C4-2B (cell line): ENCODE results near the gene FAM169A.

Experiments
- H3K27ac ChIP-seq: fragments of 450-650 bp; 2 replicates; pipeline ENCODE4 v1.5.1; 2017
- CTCF ChIP-seq: fragments of 450-650 bp; conservative IDR thresholded peaks from 2 replicates; pipeline ENCODE4 v1.5.1; 2017; ENCODE audit warnings: mild to moderate bottlenecking
- ZFX ChIP-seq: fragments of 450-650 bp; IDR thresholded peaks from 2 replicates; pipeline ENCODE4 v1.6.1; 2017

Gene FAM169A

GRCh38 chr5:74837115-74837514 lies 29.1 kb downstream of the FAM169A start:
- no peak overlapping the region for H3K27ac ChIP-seq
- no peak for TF ChIP-seq CTCF

- no peak overlapping the region for H3K27ac ChIP-seq
- TF ChIP-seq ZFX (no peak), CTCF (no peak)
These were observed 32.5 kb downstream of the FAM169A start for GRCh38 chr5:74833537-74834266.

DNA sequence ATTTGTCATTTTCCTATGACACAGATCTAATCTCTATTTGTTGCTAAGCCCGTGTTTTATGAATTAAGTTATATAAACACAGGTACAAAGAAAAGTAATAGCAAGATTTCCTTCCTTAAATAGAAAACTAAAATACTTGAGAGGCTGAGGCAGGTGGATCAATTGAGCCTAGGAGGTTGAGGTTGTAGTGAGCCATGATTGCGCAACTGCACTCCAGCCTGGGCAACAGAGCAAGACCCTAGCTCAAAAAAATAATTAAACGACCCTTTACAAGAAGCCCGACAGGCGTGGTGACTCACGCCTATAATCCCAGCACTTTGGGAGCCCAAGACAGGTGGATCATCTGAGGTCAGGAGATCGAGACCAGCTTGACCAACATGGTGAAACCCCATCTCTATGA lies 36.8 kb downstream of the FAM169A start:
- H3K27ac ChIP-seq: no peak overlapping the region
- no peak for TF ChIP-seq CTCF
- TF ChIP-seq ZFX: no peak

DNA sequence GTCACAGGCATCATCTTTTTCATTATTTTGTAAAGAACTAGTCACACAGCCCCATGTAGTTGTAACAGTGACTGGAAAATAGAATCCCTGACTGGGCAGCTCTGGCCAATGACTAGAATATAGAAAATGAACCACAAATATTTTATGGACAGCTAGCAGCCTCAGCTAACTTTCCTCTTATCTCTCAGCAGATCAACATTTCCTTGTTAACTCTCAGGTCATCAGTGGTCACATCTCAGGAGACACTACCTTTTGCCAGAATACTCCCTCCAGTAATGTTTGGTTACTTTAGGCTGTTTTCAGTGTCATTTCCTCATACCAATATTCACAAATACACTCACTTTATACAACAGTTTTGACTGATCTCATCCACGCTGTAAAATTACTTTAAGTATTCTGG lies 43.9 kb downstream of the FAM169A start:
- TF ChIP-seq CTCF: no peak
- no peak for TF ChIP-seq ZFX
- peak overlapping the region; percentile 69 for H3K27ac ChIP-seq

DNA sequence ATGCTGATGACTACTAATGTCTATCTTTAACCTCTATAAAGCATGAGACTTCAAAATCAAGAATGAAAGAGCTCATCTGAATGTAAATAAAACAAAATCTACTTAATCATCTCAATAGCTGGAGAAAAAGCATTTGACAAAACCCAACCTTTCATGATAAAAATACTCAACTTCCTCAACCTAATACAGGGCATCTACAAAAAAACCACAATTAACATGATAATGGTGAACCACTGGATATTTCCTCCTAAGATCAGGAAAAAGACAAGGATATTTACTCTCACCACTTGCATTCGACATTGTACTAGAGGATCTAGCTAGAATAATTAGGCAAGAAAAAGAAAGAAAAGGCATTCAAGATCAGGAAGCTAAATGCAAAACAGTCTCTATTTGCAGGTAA lies 49.3 kb downstream of the FAM169A start:
- TF ChIP-seq ZFX (no peak), CTCF (no peak)
- no peak overlapping the region for H3K27ac ChIP-seq

DNA sequence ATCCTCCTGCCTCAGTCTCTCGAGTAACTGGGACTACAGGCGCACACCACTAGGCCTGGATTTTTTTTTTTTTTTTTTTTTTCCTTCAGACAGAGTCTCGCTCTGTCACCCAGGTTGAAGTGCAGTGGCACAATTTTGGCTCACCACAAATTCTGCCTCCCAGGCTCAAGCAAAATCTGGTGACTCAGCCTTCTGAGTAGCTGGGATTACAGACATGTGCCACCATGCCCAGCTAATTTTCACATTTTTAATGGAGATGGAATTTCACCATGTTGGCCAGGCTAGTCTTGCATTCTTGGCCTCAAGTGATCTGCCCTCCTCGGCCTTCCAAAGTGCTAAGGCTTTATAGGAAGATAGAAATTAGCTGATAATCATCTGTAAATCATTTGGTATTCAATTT lies 55.3 kb downstream of the FAM169A start:
- no peak for TF ChIP-seq ZFX
- TF ChIP-seq CTCF: no peak
- no peak overlapping the region for H3K27ac ChIP-seq

DNA sequence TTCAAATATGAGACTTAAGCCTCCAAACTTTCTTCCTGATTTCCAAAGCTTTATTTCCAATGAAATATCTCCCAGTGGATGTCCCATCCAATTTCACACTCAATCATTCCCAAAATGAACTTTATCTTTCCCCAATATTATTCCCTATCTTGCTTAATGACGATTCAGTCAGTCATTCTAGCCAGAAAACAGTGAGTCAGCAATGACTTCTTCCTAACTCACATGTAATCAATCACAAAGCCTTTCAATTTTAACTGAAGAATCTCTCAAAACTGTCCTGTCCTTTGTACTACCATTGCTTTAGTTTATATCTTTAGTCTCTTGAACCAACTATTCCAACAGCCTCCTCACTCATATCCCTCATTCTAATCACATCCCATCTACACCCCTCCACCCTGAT lies 64.2 kb downstream of the FAM169A start:
- TF ChIP-seq ZFX (no peak), CTCF (no peak)
- no peak overlapping the region for H3K27ac ChIP-seq
